DMS 273 (cell line): Measurements from ENCODE around the gene ZNF362.
"Not testable (repeated sequence)": the region's sequence is repeated elsewhere in the genome, so short reads cannot be mapped to it uniquely, and the experiment has no call there.

Source experiments
- DNase-seq: peaks from one replicate; lab custom pipeline; 2025; ENCODE audit not compliant: unreplicated experiment; lab: John Stamatoyannopoulos, UW

ZNF362 gene

DNA sequence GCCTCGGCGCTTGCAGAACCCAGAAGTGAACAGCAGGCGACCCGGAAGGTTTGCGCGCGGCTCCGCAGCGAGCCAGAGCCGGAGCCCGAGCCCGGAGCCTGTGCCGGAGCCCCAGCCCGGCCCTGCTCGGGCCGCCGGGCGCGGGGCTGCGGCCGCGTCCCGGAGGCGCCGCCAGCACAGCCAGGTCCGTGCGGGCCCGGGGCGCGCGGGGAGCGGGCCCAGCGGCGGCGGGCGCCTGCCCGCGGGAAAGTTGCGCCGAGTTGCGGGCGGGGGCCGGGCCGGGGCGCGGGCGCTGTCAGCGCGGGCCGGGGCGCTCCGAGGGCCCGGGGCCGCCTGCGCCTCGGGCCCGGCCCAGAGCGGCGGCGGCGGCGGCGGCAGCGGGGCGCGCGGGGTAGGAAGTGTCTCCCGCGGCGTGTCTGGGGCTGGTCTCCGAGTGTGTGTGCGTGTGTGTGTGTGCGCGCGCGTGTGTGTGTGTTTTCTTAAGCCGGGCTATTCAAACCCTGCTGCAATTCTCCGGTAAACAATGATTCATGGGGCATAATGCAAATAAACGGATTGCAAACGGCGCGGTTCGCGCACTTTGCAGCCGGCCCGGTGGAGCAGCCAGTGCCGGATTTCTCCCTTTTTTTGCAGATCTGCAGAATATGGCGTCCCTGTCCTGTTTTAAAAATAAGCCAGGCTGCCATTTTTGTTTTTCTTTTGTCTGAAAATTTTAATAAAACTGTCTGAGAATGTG lies at the start of gene ZNF362:
TSS of gene ZNF362 (plus strand) at position 22 of the 736 bp plus-strand sequence. CDS start 14,083 bp downstream, outside the sequence.
- peak; percentile 84 for DNase-seq

- no peak for DNase-seq
These were observed 44.3 kb upstream of the ZNF362 start for GRCh38 chr1:33211972-33212371.

DNA sequence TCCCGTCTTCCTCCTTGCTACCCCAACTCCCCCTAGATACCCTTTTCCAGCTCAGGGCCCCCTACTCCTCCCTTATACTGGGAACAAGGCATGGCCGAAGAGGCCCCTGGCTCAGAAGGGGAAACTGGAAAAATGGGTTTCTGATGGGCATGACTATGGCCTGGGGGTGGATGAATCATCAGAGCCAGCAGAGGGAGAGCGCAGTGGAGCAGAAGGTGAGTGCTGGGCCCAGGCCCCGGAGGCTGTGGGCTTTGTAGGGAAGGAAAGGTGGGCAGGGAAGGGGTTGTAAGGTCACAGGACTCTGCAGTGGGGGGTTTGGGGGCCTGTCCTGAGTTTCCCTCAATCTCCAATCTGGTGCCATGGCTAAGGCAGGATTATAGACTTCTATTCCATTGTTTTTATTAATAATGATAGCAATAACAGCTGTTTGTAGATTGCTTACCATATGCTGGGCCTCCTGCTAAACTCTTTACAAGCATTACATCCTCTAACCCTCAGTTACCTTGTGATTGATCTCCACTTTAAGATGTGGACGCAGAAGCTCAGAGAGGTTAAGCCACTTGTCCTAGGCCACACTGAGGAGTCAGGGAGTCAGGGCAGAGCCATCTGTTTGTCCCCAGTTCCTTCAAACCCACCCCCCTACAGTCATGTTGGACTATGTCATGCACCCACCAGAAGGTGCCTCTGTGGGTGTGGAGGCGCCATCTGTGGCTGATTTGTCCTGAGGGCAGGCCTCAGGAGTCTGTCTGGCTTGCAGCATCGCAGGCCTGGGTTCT lies 36.2 kb upstream of the ZNF362 start:
- peak; percentile 94 for DNase-seq

DNA sequence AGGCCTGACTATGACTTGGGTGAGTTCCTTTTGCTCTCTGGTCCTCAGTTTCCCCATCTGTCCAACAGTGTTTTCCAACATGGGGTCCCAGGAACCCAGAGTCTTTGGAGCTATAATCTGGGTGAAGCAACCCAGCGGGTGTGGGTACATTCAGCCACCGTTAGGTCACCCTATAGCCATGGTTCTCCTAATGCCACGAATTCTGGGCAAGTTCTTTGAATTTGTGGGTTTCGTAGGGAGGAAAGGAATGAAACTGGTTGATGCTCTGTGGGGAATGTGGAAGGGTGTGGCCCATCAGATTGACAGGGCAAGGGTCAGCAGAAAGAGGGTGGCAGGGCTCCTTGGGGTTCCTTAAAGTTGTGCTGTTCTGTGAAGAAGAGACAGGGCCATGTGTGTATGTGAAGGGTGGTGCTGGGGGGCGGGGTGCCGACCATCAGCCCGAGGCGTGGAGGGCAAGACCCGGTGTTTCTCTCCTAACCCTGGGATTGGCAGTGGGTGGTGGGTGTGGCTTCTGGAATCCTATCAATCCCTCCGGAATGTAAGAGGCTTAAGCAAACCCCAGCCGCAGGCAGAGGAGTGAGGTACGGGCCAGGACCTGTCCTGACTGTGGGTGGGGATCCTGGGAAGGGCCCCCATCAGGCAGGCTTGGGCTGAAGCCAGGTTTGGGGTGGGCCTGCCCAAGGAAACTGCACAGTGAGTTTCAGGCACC lies 35.5 kb upstream of the ZNF362 start:
- DNase-seq: peak; percentile 70

- no peak for DNase-seq
These were observed 34.9 kb upstream of the ZNF362 start for GRCh38 chr1:33221385-33221758.

GRCh38 chr1:33222381-33222780 lies 33.9 kb upstream of the ZNF362 start:
- DNase-seq: no peak

DNA sequence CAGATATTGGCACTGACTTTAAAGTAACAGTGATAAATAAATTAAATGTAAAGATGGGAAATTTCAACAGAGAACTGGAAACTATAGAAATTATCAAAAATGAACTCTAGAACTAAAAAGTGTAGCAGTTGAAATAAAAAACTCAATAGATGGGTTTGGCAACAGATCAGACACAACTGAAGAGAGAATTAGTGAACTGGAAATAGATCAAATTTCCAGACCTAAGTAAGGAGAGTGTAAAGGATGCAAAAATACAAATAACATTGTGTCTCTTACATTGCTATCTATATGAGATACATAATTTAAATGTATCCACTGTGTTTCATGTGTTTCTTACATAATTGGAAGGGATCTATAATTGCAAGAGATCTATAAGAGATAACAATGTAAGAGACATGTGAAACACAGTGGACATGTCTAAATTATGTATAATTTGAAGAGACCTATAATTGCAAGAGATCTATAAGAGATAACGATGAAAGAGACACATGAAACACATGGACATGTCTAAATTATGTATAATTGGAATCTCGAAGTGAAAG lies 32.1 kb upstream of the ZNF362 start:
- peak; percentile 16 for DNase-seq

- DNase-seq: no peak
These were observed 30.7 kb upstream of the ZNF362 start for GRCh38 chr1:33225586-33225985.

DNA sequence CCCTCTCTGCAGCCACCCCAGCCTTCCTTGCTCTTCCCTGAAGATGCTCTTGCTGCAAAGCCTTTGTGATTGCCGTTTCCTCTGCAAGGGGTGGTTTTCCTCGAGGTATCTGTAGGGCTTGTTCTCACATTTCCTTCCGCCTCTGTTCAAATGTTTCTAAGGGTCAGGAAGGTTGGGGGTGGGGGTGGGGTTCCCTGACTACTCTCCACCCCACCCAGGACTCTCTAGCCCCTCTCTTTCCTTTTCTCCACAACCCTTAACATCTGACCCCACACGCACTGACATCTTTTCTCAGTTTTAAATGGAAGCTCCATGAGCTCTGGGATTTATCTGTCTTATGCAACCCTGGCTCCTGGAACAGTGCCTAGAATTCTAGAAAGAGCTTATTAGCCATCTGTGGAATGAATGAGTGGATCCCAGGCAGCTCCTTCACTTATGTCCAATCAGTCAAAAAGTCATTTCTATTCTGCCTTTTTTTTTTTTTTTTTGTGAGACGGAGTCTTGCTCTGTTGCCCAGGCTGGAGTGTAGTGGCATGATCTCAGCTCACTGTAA lies 27.3 kb upstream of the ZNF362 start:
- DNase-seq: peak; percentile 95

- DNase-seq: no peak
These were observed 25.1 kb upstream of the ZNF362 start for GRCh38 chr1:33231166-33231565.

- DNase-seq: no peak
These were observed 23.6 kb upstream of the ZNF362 start for GRCh38 chr1:33232716-33233115.

DNA sequence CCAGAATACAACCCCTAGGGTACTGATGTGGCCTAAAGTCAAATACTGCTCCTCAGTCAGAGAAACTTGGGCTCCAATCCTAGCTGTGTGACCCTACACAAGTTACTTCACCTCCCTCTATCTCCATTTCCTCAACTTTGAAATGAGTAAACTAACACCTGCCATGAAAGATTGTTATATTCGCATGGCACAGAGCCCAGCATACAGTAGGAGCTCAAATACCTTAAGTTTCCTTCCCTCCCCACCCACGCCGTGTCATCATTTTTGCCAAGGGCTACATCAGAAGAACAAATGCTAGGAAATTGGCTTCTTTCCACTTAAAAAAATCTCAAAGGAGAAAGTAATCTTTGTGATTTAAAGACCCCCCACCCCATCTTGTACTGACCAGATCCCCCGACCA lies 22.2 kb upstream of the ZNF362 start:
- no peak for DNase-seq

- no peak for DNase-seq
These were observed 21.7 kb upstream of the ZNF362 start for GRCh38 chr1:33234588-33234990.

- no peak for DNase-seq
These were observed 20.8 kb upstream of the ZNF362 start for GRCh38 chr1:33235521-33235920.

DNA sequence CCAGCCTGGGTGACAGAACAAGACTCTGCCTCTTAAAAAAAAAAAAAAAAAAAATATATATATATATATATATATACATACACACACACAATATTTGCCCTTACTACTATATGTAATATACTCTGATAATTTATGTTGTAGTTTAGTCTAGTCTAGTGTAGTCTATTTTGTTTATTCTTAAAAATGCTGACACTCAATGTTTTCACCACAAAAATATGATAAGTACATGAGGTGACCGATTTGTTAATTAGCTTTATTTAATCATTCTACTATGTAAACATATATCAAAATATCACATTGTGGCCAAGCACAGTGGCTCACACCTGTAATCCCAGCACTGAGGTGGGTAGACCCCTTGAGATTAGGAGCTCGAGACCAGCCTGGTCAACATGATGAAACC lies 19.8 kb upstream of the ZNF362 start:
- DNase-seq: no peak

GRCh38 chr1:33237579-33237978 lies 18.7 kb upstream of the ZNF362 start:
- DNase-seq: no peak

DNA sequence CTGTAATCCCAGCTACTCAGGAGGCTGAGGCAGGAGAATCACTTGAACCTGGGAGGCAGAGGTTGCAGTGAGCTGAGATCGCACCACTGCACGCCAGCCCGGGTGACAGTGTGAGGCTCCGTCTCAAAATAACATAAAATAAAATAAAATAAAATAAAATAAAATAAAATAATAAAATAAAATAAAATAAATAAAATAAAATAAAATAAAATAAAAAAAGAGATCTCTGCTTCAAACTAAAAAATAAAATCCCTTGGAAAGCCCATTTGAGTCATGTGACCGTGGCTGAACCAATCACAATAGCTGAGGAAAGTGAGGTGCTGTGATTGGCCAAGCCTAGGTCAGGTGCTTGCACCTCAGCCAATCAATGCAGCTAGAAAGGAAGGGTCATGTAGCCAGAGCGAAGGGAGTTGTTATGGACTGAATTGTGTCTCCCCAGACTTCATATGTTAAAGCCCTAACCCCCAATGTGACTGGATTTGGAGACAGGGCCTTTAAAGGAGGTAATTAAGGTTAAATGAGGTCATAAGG lies 18.0 kb upstream of the ZNF362 start:
- DNase-seq: not testable (repeated sequence)

- not testable (repeated sequence) for DNase-seq
These were observed 16.9 kb upstream of the ZNF362 start for GRCh38 chr1:33239410-33239809.

- no peak for DNase-seq
These were observed 14.4 kb upstream of the ZNF362 start for GRCh38 chr1:33241866-33242265.

DNA sequence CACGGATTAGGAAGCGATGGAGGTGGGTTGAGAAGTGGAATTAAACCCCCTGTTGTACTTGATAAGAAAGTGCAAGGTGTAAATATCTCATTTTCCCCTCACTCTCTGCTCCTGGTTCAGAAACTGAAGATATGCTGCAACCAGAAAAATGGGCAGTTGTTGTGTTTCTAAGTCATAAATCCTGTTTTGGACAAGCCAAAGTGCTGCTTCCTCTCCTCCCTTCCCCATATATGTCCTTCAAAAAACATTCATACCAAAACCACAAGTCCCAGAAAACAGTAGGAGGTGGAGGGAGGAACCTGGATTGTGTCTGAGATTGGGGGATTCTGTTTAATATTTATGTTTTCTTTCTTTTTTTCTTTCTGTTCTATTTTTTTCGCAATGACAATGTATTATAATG lies 13.6 kb upstream of the ZNF362 start:
- DNase-seq: no peak
